Activated CD4-positive, alpha-beta T cell treated with anti-CD3 and anti-CD28 coated beads for 36 hours (primary cell): ENCODE results near the gene SFMBT2. TPM values are rescaled to one million over a fixed set of nuclear protein-coding genes. Genes with fewer than 3 reads are reported as not detected.
"Not testable (repeated sequence)": the region's sequence is repeated elsewhere in the genome, so short reads cannot be mapped to it uniquely, and the experiment has no call there.

Experiments
- ATAC-seq: fragments of 200-7000 bp; cut with Tn5 transposase; one replicate; pipeline ENCODE4 v1.10.0; 2021; ENCODE audit warnings: mild to moderate bottlenecking, moderate library complexity
- CTCF ChIA-PET: fragments of 350-600 bp; sonication (Branson Sonifier 250); formaldehyde crosslinking; loops from one replicate; lab custom pipeline; 2021; ENCODE audit warnings: antibody characterized with exemption; lab: Charles Lee
- POLR2A ChIA-PET: fragments of 350-600 bp; sonication (Branson Sonifier 250); formaldehyde crosslinking; loops from one replicate; lab custom pipeline; 2021; ENCODE audit warnings: antibody characterized with exemption, inconsistent platforms; lab: Charles Lee
- DNase-seq: peaks from one replicate; pipeline ENCODE4 v3.0.0-alpha.2; 2020
- H3K27ac Mint-ChIP-seq: one replicate; pipeline ENCODE4 v1.8.0; 2021; ENCODE audit warnings: mixed read lengths
- H3K27me3 Mint-ChIP-seq: one replicate; pipeline ENCODE4 v1.8.0; 2021; ENCODE audit warnings: mixed read lengths
- H3K36me3 Mint-ChIP-seq: one replicate; pipeline ENCODE4 v1.8.0; 2021; ENCODE audit warnings: low read depth, mixed read lengths
- H3K4me1 Mint-ChIP-seq: one replicate; pipeline ENCODE4 v1.8.0; 2021; ENCODE audit warnings: mixed read lengths
- H3K4me3 Mint-ChIP-seq: one replicate; pipeline ENCODE4 v1.8.0; 2021; ENCODE audit warnings: mild to moderate bottlenecking, moderate library complexity, mixed read lengths
- H3K9me3 Mint-ChIP-seq: one replicate; pipeline ENCODE4 v1.8.0; 2021; ENCODE audit warnings: low read depth, mixed read lengths
- intact Hi-C, 2 experiments: fragments of 100-400 bp; cut with DNase I in 1 of 2; cut with micrococcal nuclease in 1 of 2; formaldehyde crosslinking; loops; one replicate each; pipeline versions ENCODE4 v1.14.2 to v1.15.1; 2022 to 2024; cut with DNase I, micrococcal nuclease
- total RNA-seq, 2 experiments: library from RNA; stranded (reverse); gene quantifications; one replicate each; pipeline ENCODE4 v1.2.3, GENCODE V29; 2021

SFMBT2 gene
- total RNA-seq, 2 experiments from 2014 or later = 17.6 to 18.0 TPM

DNA sequence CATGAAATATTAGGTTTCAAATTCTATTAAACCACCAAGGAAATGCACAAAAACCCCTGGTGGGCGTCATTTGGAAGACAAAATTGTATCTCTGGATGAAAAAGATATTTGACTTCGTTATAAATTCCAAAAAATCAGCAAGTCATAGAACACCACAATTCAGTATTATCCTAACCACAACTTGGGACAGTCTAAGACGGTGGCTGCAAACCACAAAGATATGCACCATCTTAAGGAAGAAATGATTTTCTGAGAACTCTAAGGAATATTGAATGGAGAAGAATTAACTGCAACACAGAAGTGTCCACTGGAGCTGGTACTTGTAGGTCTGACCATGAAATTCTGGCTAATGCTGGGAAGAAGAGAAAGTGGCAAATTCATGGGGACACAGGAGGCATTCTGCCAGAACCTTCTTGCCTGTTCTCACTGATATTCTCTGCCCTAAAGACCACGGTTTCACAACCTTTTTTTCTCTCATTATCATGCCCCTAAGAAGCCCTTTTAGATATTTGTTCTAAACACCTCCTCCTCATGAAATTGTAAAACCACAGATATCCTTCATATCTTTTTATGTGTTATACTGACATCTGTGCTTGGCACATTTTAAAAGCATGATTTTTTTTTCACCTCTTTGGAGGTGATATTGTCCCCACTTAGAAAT lies 92.9 kb downstream of the SFMBT2 start:
- H3K27ac Mint-ChIP-seq = peak overlapping the region; percentile 7
- peaks cover 2% of the 10 kb centered on the region for H3K9me3 Mint-ChIP-seq
- DNase-seq (no peak), ATAC-seq (no peak)
- no peaks in the 10 kb centered on the region for H3K27me3 Mint-ChIP-seq
- no peak overlapping the region for H3K4me3 Mint-ChIP-seq
- POLR2A ChIA-PET = interaction anchor here (0.6 kb wide), 1 partner anchor 27 kb away, joined by 8 read pairs; no protein-coding TSS in a partner anchor
- peaks cover 23% of the 10 kb centered on the region for H3K36me3 Mint-ChIP-seq
- peaks cover 59% of the 10 kb centered on the region for H3K4me1 Mint-ChIP-seq
- intact Hi-C loops = loop anchor here (5.0 kb wide), 2 partner anchors 46 to 196 kb away; no protein-coding TSS in a partner anchor
- CTCF ChIA-PET = no interaction called here

- POLR2A ChIA-PET = no interaction called here
- H3K4me1 Mint-ChIP-seq = peaks cover 64% of the 10 kb centered on the region
- H3K9me3 Mint-ChIP-seq = peaks cover 2% of the 10 kb centered on the region
- intact Hi-C loops = loop anchor here (5.0 kb wide), 2 partner anchors 45 to 195 kb away; no protein-coding TSS in a partner anchor
- H3K36me3 Mint-ChIP-seq = peaks cover 18% of the 10 kb centered on the region
- DNase-seq (no peak), ATAC-seq (no peak)
- H3K27me3 Mint-ChIP-seq = no peaks in the 10 kb centered on the region
- no peak overlapping the region for H3K4me3 Mint-ChIP-seq
- CTCF ChIA-PET = no interaction called here
- no peak overlapping the region for H3K27ac Mint-ChIP-seq
Observed at GRCh38 chr10:7316839-7317238, 94.0 kb downstream of the SFMBT2 start.

DNA sequence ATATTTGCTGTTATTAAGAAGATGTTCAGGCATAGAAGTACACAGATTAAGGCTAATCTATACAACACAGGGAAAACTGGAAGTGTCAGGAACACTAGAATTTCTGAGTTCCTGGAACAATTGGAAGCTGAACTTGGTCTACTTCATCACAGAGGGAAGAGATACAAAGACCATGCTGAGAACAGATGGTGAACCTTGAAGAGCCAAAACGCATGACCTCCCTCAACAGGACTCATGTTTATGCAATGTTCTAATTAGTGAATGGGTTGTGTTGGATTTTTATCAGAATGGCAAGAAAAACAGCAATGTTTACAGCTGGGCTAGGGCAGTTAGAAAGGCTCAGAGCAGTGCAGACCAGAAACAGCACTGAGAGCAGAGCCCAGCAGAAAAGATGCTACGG lies 94.9 kb downstream of the SFMBT2 start:
- H3K27ac Mint-ChIP-seq = peak overlapping the region; percentile 0
- intact Hi-C loops = loop anchor here (5.0 kb wide), 2 partner anchors 44 to 194 kb away; no protein-coding TSS in a partner anchor
- DNase-seq (no peak), ATAC-seq (no peak)
- no peak overlapping the region for H3K4me3 Mint-ChIP-seq
- H3K36me3 Mint-ChIP-seq = peaks cover 17% of the 10 kb centered on the region
- ChIA-PET CTCF (interaction anchor here (0.6 kb wide), 1 partner anchor 170 kb away, joined by 3 read pairs; no protein-coding TSS in a partner anchor), POLR2A (no interaction called here)
- no peaks in the 10 kb centered on the region for H3K9me3 Mint-ChIP-seq
- peaks cover 73% of the 10 kb centered on the region for H3K4me1 Mint-ChIP-seq
- no peaks in the 10 kb centered on the region for H3K27me3 Mint-ChIP-seq

DNA sequence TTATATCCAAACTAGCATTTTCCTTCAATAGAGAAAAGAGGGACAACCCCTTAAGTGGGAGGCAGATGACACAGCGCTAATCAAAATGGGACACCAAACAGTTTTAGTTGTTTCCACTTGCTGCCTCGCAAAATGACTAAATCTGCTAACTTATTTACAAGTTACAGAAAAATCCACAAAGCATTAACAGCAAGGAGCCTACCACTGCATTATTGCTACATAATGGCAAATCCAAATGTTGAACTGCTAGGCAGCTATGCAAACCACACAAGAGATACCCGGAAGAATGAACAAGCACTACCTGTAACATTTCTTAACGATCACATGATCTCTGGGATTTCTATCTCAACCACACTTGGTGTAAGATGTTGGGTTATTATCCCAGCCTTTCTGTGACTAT lies 96.7 kb downstream of the SFMBT2 start:
- DNase-seq = peak; percentile 52
- ChIA-PET POLR2A (interaction anchor here (0.5 kb wide), 1 partner anchor 221 kb away, joined by 3 read pairs; no protein-coding TSS in a partner anchor), CTCF (interaction anchor here (1.6 kb wide), 1 partner anchor 42 kb away, joined by 3 read pairs; no protein-coding TSS in a partner anchor)
- intact Hi-C loops = no loop called here
- ATAC-seq = peak; percentile 72
- Mint-ChIP-seq H3K27me3 (no peaks in the 10 kb centered on the region), H3K9me3 (no peaks in the 10 kb centered on the region), H3K4me1 (peaks cover 60% of the 10 kb centered on the region), H3K4me3 (no peak overlapping the region), H3K27ac (peak overlapping the region; percentile 85), H3K36me3 (peaks cover 12% of the 10 kb centered on the region)

DNA sequence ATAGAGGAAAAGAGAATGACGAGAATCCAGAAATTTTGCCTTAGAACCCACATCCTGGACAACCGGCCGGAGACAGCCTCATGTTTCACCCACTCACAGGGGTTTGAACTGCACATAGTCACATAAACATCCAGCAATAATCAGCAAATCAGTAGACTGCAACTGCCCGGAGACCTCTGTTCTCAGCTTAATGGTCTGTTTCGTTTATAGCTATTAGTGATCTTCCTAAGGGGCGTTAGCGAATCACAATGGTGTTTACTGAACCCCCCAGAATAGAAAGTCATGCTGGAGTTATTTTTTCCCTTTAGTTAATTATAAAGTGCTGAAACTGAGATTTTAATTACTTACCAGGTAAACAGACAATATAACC lies 98.4 kb downstream of the SFMBT2 start:
- H3K9me3 Mint-ChIP-seq = no peaks in the 10 kb centered on the region
- H3K4me1 Mint-ChIP-seq = peaks cover 47% of the 10 kb centered on the region
- peaks cover 15% of the 10 kb centered on the region for H3K36me3 Mint-ChIP-seq
- ATAC-seq (no peak), DNase-seq (no peak)
- ChIA-PET POLR2A (interaction anchor here (0.5 kb wide), 1 partner anchor 368 kb away, joined by 4 read pairs; no protein-coding TSS in a partner anchor), CTCF (no interaction called here)
- intact Hi-C loops = no loop called here
- H3K27ac Mint-ChIP-seq = no peak overlapping the region
- no peaks in the 10 kb centered on the region for H3K27me3 Mint-ChIP-seq
- H3K4me3 Mint-ChIP-seq = no peak overlapping the region

- Mint-ChIP-seq H3K4me1 (peaks cover 47% of the 10 kb centered on the region), H3K36me3 (peaks cover 19% of the 10 kb centered on the region)
- CTCF ChIA-PET = interaction anchor here (0.9 kb wide), 1 partner anchor 41 kb away, joined by 3 read pairs; no protein-coding TSS in a partner anchor
- DNase-seq, H3K9me3 Mint-ChIP-seq, ATAC-seq, H3K27ac Mint-ChIP-seq, H3K4me3 Mint-ChIP-seq, POLR2A ChIA-PET, H3K27me3 Mint-ChIP-seq, intact Hi-C loops: not testable (repeated sequence)
Observed at GRCh38 chr10:7311850-7312487, 98.9 kb downstream of the SFMBT2 start.

DNA sequence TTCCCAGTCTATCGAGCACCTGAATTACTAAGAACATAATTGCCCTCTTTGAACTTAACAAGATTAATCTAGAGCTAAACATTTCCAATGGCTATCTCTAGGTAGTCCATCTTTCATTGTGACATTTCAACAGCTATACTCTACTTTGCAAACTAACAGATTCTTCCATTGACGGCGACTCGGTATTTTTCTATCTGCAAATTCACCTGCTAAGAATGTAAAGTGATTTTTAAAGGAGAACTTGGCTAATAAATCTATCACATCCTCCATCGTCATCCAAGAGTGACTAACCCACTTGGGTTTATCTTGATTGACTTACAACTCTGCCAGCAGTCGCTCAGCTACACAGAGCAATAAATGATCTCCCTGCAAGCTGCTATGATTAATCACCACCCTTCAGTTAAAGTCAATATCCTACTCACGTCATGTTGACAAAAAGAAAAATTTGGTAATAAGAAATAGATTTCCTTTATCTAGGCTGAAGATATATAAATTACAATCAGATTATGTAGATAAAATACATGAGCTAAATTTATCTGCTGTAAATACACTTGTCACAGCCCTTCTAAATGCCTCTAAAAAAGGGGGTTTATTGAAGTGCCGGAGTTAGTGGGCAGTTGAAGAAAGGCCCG lies 99.5 kb downstream of the SFMBT2 start:
- no peak for ATAC-seq
- Mint-ChIP-seq H3K9me3 (peaks cover 1% of the 10 kb centered on the region), H3K36me3 (peaks cover 19% of the 10 kb centered on the region), H3K4me1 (peaks cover 47% of the 10 kb centered on the region), H3K4me3 (no peak overlapping the region), H3K27ac (no peak overlapping the region), H3K27me3 (no peaks in the 10 kb centered on the region)
- POLR2A ChIA-PET = no interaction called here
- intact Hi-C loops = no loop called here
- CTCF ChIA-PET = interaction anchor here (0.9 to 1.1 kb wide), 2 partner anchors 40 to 424 kb away, joined by 3 read pairs; no protein-coding TSS in a partner anchor
- DNase-seq = no peak

- ChIA-PET CTCF (no interaction called here), POLR2A (no interaction called here)
- peaks cover 5% of the 10 kb centered on the region for H3K9me3 Mint-ChIP-seq
- H3K4me3 Mint-ChIP-seq = no peak overlapping the region
- peaks cover 36% of the 10 kb centered on the region for H3K4me1 Mint-ChIP-seq
- no peak for ATAC-seq
- intact Hi-C loops = no loop called here
- no peak overlapping the region for H3K27ac Mint-ChIP-seq
- no peak for DNase-seq
- no peaks in the 10 kb centered on the region for H3K27me3 Mint-ChIP-seq
- peaks cover 22% of the 10 kb centered on the region for H3K36me3 Mint-ChIP-seq
Observed at GRCh38 chr10:7310076-7310475, 100.8 kb downstream of the SFMBT2 start.

DNA sequence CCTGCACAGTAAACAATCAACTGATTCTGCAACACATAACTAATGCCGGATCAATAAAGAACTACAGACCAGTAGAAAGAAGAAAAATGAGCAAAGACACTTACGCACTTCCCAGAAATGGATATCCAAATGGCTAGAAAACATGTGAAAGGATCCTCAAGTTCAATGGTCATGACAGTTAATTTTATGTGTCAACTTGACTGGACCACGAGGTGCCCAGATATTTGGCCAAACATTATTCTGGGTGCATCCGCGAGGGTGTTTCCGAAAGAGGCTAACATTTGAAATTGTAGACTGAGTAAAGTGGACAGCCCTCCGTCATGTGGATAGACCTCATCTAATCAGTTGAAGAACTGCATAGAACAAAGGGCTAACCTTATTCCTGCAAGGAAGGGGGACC lies 102.0 kb downstream of the SFMBT2 start:
- ChIA-PET CTCF (interaction anchor here (0.9 kb wide), 1 partner anchor 37 kb away, joined by 3 read pairs; no protein-coding TSS in a partner anchor), POLR2A (no interaction called here)
- Mint-ChIP-seq H3K27ac (no peak overlapping the region), H3K9me3 (peaks cover 5% of the 10 kb centered on the region), H3K27me3 (no peaks in the 10 kb centered on the region), H3K4me3 (no peak overlapping the region), H3K36me3 (peaks cover 28% of the 10 kb centered on the region), H3K4me1 (peaks cover 28% of the 10 kb centered on the region)
- ATAC-seq (no peak), DNase-seq (no peak)
- intact Hi-C loops = no loop called here

- Mint-ChIP-seq H3K4me3 (no peak overlapping the region), H3K4me1 (peaks cover 27% of the 10 kb centered on the region), H3K9me3 (peaks cover 5% of the 10 kb centered on the region), H3K27ac (no peak overlapping the region), H3K36me3 (peaks cover 32% of the 10 kb centered on the region), H3K27me3 (no peaks in the 10 kb centered on the region)
- ChIA-PET CTCF (no interaction called here), POLR2A (no interaction called here)
- no peak for DNase-seq
- no peak for ATAC-seq
- intact Hi-C loops = no loop called here
Observed at GRCh38 chr10:7306616-7307015, 104.2 kb downstream of the SFMBT2 start.

DNA sequence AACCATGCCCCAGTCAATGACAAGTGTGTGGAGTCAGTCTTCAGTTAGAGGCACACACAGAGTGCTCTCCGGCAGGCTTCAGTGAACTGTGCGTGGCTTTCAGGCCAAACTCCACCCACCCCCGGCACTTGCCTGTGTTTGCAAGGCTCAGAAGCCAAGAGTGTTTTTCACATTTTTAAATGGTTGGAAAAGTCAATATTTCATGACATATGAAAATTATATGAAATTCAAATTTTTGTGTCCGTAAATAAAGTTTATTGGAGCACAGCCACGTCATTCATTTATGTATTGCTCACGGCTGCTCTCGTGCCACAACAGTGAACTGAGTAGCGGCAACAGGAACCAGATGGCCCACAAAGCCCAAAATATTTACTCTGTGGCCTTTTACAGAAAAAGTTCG lies 104.7 kb downstream of the SFMBT2 start:
- Mint-ChIP-seq H3K4me3 (no peak overlapping the region), H3K27me3 (no peaks in the 10 kb centered on the region), H3K27ac (no peak overlapping the region), H3K4me1 (peaks cover 23% of the 10 kb centered on the region), H3K36me3 (peaks cover 35% of the 10 kb centered on the region), H3K9me3 (peaks cover 5% of the 10 kb centered on the region)
- intact Hi-C loops = no loop called here
- CTCF ChIA-PET = no interaction called here
- ATAC-seq (no peak), DNase-seq (no peak)
- POLR2A ChIA-PET = no interaction called here
